Measurements from ENCODE around the gene XPO5.

- TF ChIP-seq POLR2AphosphoS5 (IDR thresholded peaks at IDR 0.05; ENCODE audit: low read depth, low read length) (no peak), RAD21 (IDR thresholded peaks at IDR 0.05; ENCODE audit: low read depth) (no peak), CTCF (IDR thresholded peaks at IDR 0.05 in 2 of 3, conservative IDR thresholded peaks at IDR 0.05 in 1 of 3; ENCODE audit: borderline replicate concordance in 1 of 3, insufficient read depth in 1 of 3, low read depth in 2 of 3, low read length in 2 of 3) (no peak)
These were observed 24.8 kb upstream of the XPO5 start for GRCh38 chr6:43600595-43600994.

All from HCT116 (cell line).